HG03469 (cell line): ENCODE measurements around the gene ZNF705A.
"Not testable (repeated sequence)": the region's sequence is repeated elsewhere in the genome, so short reads cannot be mapped to it uniquely, and the experiment has no call there.

Experiments used
- ATAC-seq: cut with Tn5 transposase; IDR thresholded peaks from one replicate; pipeline ENCODE4 v1.9.1; 2021; ENCODE audit warnings: mild to moderate bottlenecking, moderate library complexity, moderate number of reproducible peaks; ENCODE audit not compliant: unreplicated experiment

Gene ZNF705A

DNA sequence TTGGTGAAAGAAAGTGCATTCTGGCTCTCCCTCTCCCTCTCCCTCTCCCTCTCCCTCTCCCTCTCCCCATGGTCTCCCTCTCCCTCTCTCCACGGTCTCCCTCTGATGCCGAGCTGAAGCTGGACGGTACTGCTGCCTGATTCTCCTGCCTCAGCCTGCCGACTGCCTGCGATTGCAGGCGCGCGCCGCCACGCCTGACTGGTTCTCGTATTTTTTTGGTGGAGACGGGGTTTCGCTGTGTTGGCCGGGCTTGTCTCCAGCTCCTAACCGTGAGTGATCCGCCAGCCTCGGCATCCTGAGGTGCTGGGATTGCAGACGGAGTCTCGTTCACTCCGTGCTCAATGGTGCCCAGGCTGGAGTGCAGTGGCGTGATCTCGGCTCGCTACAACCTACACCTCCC lies 26.5 kb downstream of the ZNF705A start:
- ATAC-seq, result not testable (repeated sequence)

DNA sequence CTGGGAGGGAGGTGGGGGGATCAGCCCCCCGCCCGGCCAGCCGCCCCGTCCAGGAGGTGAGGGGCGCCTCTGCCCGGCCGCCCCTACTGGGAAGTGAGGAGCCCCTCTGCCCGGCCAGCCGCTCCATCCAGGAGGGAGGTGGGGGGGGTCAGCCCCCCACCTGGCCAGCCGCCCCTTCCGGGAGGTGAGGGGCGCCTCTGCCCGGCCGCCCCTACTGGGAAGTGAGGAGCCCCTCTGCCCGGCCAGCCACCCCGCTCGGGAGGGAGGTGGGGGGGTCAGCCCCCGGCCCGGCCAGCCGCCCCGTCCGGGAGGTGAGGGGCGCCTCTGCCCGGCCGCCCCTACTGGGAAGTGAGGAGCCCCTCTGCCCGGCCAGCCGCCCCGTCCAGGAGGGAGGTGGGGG lies 27.4 kb downstream of the ZNF705A start:
- ATAC-seq, result not testable (repeated sequence)

DNA sequence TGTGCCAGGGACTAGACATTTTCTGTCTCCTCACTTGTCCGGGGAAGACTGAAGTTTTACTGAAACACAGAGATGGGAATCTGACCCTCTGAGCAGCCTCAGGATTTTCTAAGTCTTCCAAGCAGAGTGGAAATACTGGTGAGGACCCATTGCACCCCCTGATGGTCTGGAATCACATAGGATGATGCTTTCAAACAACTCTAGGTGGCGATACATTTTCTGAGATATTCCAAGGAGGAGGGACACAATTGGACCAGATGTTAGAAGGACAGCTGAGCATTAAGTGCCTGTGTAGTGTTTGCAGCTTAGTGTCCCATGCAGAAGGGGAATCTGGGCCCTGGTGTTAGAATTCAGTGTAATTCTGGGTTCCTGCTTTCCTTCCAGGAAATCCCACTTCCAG lies 31.3 kb downstream of the ZNF705A start:
- ATAC-seq, result not testable (repeated sequence)

DNA sequence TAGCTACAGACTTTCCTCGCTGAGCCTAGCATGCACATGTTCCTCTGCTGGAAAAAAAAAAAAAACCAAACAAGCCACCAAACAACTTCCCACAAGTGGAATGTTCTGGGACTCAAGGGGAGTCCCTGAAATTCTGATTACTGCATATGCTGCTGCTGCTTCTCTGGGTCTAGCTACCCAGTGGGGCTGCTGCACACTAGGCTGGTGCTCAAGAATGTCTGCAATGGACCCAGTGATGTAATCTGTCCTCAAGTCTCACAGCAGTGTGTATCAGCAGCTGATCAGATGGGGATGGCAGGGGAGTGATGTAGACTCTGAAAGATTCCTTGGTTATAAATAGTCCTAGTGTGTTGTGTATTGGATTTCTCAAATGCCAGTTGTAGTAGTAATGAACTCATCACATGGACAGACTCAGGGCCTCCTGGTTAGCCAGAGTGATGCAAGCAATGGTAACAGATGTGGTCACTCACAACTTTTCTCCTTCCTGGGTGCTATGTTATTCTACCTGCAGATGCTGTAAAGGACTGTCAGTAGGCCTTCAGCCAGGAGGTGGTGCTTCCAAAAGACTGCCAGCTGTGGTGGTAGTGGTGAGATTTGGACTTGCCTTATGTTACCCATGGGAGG lies 41.0 kb downstream of the ZNF705A start:
- not testable (repeated sequence) for ATAC-seq

DNA sequence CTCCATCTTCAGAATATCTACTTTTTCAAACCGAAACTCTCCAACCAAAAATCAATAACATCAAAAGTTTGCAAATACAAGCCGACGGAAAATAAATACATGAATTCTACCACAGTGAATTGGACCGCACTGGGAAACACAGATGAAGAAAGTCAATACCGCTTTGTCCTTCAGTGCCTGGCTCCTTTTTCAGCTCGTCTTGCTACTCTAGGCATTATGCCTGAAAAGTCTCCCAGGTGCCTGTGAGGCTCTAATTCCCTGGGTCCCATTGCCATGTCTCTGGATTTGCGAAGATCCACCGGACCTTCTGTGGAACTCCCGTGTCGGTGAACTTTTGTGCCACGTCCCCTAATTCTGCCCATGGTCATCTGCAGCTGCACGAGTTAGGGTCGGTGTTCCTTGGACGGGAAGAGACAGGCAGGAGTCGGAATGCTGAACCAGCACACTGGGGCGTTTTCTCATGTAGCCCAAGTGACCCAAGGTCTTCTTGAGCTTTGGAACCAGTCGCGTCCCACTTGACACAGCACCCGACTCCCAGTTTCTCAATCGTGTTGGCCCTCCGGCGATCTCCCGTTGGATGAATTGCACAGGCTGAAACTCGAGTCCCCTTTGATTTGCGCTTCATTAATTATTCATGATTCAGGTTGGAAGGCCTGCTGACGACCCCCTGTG lies 62.0 kb downstream of the ZNF705A start:
- not testable (repeated sequence) for ATAC-seq

DNA sequence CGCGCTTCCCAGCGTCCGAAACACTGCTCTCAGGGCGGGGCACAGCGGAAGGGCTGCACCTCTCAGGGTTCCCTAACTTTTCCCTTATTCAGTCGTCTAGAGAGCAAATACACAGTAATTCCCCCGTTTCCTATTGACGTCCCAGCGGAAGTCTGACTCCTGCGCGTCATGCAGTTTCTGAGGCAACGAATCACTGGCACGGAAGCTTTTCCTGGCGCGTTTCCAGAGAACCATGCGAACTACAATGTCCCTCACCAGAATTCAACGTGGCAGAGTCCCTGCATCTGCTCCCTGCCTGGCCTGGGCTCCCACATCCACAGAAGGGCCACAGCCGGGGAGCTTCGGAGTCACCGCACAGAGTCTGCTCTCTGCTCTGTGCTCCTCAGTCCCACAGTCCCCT lies 64.6 kb downstream of the ZNF705A start:
- ATAC-seq, result not testable (repeated sequence)

DNA sequence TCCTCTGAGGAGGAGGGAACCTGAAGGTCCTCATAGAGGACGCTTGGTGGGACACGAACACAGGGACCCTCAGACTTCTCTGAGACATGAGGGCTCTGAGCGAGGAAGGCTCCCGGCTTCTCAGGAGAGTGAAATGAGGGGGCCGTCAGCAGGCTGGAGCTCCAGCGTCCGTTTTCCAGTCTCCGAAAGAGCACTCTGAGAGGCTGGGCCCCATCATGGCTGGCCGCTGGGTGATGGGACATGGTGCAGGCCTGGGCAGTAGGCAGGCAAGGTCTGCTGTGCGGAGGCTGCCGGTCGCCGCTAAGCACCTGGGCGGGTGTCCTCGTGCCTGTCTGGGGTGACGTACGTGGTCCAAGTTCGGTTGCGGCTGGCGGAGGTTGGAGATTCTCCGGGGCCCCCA lies 65.0 kb downstream of the ZNF705A start:
- ATAC-seq, result not testable (repeated sequence)

DNA sequence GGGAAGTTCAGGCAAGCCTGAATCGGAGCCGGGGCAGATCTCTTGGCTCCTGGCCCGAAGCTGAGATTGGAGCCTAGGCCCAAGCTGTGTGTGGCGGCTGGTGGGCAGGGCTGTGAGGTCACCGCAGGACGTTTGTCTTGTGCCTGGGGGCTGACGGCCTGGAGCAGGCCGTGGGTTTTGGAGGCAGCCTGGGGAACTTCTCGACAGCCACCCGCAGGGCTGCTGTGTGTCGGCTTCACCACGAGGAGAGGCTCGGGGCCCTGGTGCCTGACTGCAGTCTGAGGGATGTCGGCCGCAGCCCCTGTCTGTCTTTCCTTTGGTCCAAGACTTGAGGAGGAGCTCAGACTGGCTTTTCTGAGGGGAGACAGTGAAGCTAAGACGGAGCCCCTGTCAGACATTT lies 65.5 kb downstream of the ZNF705A start:
- not testable (repeated sequence) for ATAC-seq

DNA sequence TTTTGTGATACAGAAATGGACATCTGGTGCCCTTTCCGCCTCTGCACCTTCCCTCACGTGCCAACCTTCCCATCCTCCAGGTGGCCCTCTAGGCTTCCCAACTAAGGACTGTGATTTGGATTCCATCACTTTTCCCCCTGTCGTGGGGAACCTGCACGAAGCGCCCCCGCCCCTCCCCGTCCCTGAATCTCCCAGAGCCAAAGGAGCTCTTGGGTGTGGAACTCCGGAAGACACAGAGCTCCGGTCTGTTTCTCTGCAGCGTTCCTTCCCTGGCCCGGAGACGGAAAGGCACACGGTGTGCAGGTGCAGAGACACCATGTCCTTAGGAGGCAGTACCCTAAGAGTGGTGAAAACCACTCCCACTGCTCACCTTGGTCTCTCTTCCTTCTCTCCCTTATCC lies 66.8 kb downstream of the ZNF705A start:
- not testable (repeated sequence) for ATAC-seq

DNA sequence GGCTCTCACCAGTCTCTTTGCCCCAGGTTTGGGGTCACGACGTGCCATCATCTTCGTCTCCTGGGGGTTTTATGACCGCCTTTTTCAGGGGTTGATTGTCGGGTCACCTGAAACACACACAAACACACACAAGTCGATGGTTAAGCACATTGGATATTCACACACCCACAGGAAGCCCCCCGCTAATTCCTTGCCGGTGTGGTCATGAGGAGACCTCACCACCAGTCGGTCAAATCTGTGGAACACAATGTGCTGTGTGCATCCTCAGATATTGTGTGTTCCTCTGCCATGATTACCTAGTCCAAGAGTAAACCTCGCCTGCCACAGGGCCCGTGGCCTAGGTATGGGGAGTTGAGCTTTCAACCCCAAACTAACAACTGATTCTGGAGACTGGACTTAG lies 68.0 kb downstream of the ZNF705A start:
- ATAC-seq, result not testable (repeated sequence)

DNA sequence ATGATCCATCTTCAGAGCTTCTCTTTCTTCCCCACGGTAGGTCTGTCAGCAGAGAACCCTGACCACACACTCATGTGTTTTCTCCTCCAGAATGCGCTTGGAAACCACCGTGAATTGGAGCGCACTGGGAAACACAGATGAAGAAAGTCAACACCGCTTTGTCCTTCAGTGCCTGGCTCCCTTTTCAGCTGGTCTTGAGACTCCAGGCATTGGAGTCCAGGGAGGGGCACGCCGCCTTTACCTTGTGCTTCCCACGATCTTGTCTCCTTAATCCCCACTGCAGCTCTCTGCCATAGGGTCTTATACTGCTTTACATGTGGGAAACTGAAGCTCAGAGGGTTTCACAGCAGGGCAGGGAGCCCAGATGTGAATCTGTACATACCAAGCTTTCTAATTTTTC lies 69.5 kb downstream of the ZNF705A start:
- no peak for ATAC-seq

DNA sequence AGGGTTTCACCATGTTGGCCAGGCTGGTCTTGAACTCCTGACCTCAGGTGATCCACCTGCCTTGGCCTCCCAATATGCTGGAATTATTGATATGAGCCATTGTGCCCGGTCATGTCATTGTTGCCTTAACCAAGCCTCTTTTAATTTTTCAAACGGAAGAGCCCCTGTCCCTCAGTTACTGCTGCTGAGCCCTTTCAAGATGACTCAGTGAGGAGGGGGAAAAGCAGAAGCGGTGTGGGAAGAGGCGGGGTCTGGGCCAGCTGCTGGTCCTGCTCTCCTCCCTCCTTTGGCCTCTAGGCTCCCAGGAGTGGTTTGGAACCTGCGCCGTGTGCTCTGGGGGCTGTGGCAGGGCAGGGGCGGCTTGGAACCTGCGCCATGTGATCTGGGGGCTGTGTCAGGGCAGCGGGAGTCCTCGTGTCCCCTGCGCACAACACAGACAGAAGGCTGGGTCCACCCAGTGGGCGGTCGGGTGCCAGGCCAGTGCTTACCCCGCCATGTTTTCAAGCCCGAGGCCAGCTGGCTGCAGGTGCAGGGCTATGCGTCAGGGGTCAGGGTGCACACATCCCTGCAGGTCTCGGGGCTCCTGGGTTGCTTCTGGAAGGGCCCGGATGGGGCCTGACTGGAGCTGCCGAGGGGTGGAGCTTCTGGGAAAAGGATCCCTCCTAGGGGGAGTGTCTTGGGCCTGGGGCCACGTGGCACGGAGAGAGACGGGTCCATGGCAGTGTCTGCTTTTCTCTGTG lies 70.3 kb downstream of the ZNF705A start, which contains the start of gene FAM90A1:
Gene FAM90A1, minus strand, starts transcription at position 627 of the 740 bp plus-strand sequence. CDS start 2,786 bp downstream, outside the sequence.
- not testable (repeated sequence) for ATAC-seq

DNA sequence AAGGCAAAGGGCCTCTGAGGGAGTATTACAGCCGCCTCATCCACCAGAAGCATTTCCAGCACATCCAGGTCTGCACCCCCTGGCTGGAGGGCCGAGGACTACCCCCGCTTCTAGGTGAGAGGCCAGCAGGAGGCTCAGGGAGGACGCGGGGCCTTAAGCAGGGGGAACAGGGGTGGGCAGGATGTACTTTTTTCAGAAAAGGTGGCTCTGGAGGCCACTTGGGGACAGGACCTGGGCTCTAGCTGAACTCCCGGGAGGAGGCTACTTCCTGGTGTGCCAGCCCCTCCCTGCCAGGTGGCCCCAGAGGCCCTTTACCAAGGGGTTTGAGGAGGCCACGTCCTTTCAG lies 70.9 kb downstream of the ZNF705A start:
- not testable (repeated sequence) for ATAC-seq

DNA sequence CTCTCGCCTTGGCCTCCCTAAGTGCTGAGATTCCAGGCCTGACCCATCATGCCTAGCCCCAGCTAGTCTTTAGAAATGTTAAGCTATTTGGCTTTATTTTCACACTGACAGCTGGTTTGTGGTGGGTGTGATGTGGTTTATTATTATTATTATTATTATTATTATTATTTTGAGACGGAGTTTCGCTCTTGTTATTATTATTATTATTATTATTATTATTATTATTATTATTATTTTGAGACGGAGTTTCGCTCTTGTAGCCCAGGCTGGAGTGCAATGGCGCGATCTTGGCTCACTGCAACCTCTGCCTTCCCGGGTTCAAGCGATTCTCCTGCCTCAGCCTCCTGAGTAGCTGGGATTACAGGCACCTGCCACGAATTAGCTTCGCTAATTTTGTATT lies 71.8 kb downstream of the ZNF705A start:
- ATAC-seq, result not testable (repeated sequence)

DNA sequence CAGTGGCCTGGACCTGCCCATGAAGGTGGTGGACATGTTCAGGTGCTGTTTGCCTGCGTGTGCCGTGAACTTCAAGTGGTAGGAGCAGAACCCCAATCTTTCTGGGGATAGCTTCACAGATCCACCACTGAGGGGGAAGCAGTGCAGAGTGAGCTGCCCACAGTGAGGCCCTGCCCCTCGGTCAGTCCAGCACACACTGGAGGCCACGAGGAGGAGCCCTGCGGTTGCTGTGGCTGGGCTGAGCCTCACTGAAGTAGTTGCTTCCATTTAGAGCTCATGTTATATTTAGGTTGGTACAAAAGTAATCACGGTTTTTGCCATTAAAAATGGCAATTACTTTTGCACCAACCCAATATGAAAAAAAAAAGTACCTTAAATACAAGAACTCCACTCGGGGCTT lies 72.7 kb downstream of the ZNF705A start:
- ATAC-seq, result not testable (repeated sequence)
